LNCaP clone FGC (cell line): ENCODE measurements around the gene MOXD1.

Source experiments
- DNase-seq: peaks from one replicate; pipeline ENCODE4 v3.0.0-alpha.2; 2011; ENCODE audit warnings: low read depth
- H3K4me3 ChIP-seq: 2 replicates; pipeline ENCODE4 v1.5.1; 2011; ENCODE audit warnings: mild to moderate bottlenecking, low read depth, low read length, control low read depth
- TF ChIP-seq, protein P1 (sequence below): IDR thresholded peaks from 2 replicates; pipeline ENCODE4 v1.5.1; 2012; ENCODE audit warnings: mild to moderate bottlenecking; ENCODE audit not compliant: control insufficient read depth, insufficient read depth; ENCODE audit errors: extremely low read depth

The MOXD1 gene

DNA sequence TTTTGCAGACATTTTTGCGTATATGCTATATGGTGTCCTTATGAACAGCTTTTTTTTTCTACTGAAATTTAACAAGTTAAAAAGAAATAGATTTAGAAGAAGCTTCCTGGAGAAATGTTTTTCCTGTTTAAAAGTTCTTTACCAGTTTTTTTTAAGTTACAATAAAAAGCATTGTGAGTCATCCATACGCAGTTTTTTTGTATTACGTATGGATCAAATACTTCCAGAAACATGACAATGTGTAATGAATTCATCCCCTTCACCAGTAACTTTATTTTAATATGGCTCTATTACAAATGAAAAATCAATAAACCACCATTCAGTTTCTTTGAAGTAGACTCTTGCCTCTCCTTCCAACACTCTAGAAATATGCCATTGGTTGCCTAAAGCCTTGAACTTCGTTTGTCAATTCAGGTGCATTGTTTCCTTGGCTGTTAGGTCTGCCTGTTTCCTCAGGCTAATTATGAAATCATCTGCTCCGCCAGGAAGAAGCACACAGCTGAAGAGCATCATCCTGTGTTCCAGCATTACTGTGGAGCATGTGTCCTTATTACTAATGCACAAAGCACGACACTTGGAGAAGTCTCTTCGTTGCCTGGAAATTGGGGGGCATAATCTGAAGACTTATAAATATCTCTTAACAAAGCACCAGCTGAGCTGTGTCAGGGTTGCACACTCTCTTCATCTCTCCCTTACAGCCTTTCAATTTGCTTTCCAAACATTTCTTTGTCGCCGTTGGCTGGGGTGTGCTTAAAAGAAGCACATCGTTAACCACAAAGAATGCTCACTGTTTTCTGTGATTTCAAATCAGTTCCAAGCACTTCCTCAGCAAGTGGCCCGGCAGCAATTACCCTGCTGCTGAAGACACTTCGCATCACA is 9.6 kb downstream of the MOXD1 start:
- no peak overlapping the region for H3K4me3 ChIP-seq
- no peak for DNase-seq
- TF ChIP-seq, protein P1, sequence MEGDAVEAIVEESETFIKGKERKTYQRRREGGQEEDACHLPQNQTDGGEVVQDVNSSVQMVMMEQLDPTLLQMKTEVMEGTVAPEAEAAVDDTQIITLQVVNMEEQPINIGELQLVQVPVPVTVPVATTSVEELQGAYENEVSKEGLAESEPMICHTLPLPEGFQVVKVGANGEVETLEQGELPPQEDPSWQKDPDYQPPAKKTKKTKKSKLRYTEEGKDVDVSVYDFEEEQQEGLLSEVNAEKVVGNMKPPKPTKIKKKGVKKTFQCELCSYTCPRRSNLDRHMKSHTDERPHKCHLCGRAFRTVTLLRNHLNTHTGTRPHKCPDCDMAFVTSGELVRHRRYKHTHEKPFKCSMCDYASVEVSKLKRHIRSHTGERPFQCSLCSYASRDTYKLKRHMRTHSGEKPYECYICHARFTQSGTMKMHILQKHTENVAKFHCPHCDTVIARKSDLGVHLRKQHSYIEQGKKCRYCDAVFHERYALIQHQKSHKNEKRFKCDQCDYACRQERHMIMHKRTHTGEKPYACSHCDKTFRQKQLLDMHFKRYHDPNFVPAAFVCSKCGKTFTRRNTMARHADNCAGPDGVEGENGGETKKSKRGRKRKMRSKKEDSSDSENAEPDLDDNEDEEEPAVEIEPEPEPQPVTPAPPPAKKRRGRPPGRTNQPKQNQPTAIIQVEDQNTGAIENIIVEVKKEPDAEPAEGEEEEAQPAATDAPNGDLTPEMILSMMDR, result no peak

DNA sequence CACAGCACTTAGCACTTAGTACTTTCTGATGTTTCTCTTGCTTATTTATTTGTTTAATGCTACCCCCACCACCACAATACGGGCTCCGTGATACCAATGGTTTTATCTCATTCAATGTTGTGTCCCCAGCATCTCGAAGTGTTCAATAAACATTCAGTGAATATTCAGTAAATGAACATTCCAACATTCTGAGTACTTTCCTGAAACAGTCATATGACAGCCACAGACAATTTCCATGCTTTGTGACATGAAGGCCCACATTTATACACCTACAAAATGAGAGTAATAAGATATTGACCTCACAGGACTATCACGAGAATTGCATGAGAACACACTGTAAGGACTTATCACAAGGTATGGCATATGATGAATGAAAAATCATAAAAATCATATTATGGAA is 10.8 kb downstream of the MOXD1 start:
- DNase-seq, result no peak
- TF ChIP-seq, protein P1, result no peak

DNA sequence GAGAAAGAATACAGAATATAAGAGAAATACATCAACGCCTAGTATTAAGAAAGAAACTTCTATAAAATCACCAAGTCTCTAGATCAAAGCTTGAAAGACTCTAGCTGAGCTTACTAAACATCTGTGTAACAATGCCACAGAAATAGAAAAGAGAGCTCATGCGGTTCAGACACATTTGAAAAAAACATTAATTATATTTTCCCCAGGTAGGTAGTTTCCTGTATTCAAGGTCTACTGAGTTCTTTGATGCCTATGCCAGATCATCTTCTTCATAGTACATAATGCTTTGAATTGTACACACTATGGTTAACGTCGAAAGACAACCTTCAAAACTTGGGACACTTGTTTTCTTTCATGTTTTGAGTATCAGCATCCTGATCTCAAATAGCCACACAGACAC is 11.3 kb downstream of the MOXD1 start:
- TF ChIP-seq, protein P1, result no peak
- no peak overlapping the region for H3K4me3 ChIP-seq
- DNase-seq, result no peak

More for the DNA sequence above, 10.8 kb downstream of the MOXD1 start:
- no peak overlapping the region for H3K4me3 ChIP-seq

DNA sequence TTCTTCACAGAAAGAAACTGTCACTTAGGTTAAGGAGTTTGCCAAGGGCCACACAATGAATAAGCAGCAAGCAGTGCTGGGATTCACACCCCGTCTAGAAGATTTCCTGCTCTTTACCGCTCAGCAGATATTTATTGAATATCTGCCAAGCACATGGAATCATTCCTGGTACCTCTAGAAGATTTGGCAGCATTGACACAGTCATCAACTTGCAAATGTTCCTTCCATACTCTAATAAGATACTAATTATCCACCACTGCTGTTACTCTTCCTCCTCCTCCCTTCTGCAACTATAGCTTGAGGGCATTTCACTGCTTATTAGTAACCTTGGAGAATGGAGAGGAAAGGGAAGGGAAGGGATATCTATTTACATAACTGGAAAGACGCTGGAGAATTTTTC is 13.0 kb downstream of the MOXD1 start:
- H3K4me3 ChIP-seq, result no peak overlapping the region
- DNase-seq, result no peak
- TF ChIP-seq, protein P1, result no peak

DNA sequence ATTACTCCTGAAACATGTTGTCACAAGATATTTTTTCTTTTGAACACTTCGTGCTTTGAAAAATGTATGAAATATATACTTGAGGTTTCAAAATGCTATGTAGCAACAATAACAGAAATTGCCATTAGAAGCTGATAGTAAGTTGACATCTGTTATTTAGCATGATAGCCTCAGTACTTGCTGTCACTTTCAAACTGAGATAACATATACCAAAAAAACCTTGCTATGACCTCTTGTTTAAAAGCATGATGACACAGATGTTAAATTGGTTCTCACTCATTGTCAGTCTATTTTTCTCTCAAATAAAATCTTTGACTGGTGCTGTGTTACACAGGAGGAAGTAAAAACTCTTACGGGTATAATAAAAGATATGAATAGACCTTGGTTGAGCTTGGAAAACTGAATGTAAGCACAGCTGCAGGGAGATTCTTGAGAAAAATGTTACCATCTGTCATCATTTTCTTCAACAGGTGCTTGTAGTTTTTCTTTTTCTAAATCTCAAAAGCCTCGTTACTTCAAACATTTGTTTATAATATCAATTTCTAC is 18.6 kb downstream of the MOXD1 start:
- DNase-seq, result no peak
- TF ChIP-seq, protein P1, result no peak
- H3K4me3 ChIP-seq, result no peak overlapping the region

DNA sequence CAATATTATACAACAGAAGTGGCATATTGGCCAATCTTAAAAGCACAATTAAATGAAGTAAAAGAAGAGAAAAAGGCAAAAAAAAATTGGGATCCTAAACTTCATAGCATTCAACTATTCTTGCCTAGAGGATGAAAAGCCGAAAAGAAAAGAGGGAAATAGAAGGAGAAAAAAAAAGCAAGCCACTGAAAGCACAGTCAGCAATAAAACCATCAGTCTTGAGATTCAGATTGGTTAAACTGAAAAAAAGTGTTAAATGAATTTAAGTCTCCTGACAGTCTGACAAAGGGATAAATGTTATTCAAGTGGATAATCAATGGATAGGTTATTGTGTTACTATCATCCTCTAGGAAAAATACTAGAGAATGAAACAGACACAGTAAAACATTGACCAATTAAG is 19.9 kb downstream of the MOXD1 start:
- TF ChIP-seq, protein P1, result no peak
- no peak overlapping the region for H3K4me3 ChIP-seq
- DNase-seq, result no peak
